ENCODE measurements around the gene RNF212. TPM values are rescaled to one million over a fixed set of nuclear protein-coding genes. Genes with fewer than 3 reads are reported as not detected.
"Not testable (repeated sequence)": the region's sequence is repeated elsewhere in the genome, so short reads cannot be mapped to it uniquely, and the experiment has no call there.

RNF212 gene
- total and polyA plus RNA-seq, 4 donors: 0.74 to 8.9 (median 1.3) TPM; not detected in 1

GRCh38 chr4:1046581-1047011, 66.8 kb downstream of the RNF212 start:
- WGBS, 2 donors: 12 to 17% methylated on average over 29 of the region's 29 CpGs
- not testable (repeated sequence) for H3K36me3 ChIP-seq (ENCODE audit: control insufficient read depth in 1 of 2, insufficient read depth in 2 of 2, low read length in 1 of 2); H3K9me3 ChIP-seq (ENCODE audit: control insufficient read depth, low read length); H3K27me3 ChIP-seq (ENCODE audit: control insufficient read depth in 1 of 2, insufficient read depth in 2 of 2, low read length in 1 of 2); H3K27ac ChIP-seq (ENCODE audit: low read depth in 1 of 2, low read length in 2 of 2); H3K4me1 ChIP-seq (ENCODE audit: control insufficient read depth in 1 of 2, insufficient read depth in 2 of 2, low read length in 2 of 2); H3K4me3 ChIP-seq (ENCODE audit: low read length in 2 of 2); ATAC-seq (ENCODE audit: low FRiP score)
- intact Hi-C loops (cut with DNase I): loop anchor here in 1 of 2 donors (10.0 kb wide), 1 partner anchor 668 kb away; the partner anchor contains the start of gene SLBP
- DNase-seq: peak; percentile 75 to 89

GRCh38 chr4:1045595-1046201, 67.7 kb downstream of the RNF212 start:
- DNase-seq: peak; percentile 40 to 76
- H3K27me3 ChIP-seq (ENCODE audit: control insufficient read depth in 1 of 2, insufficient read depth in 2 of 2, low read length in 1 of 2): no peaks in the 10 kb centered on the region
- no peaks in the 10 kb centered on the region for H3K9me3 ChIP-seq (ENCODE audit: control insufficient read depth, low read length)
- intact Hi-C loops (cut with DNase I): loop anchor here in 1 of 2 donors (10.0 kb wide), 1 partner anchor 669 kb away; the partner anchor contains the start of gene SLBP
- H3K4me1 ChIP-seq (ENCODE audit: control insufficient read depth in 1 of 2, insufficient read depth in 2 of 2, low read length in 2 of 2): no peaks in the 10 kb centered on the region
- H3K4me3 ChIP-seq (ENCODE audit: low read length in 2 of 2): no peak overlapping the region
- no peak overlapping the region for H3K27ac ChIP-seq (ENCODE audit: low read depth in 1 of 2, low read length in 2 of 2)
- 81 to 82% methylated on average over 24 to 36 of the region's 36 CpGs for WGBS, 2 donors
- no peak for ATAC-seq (ENCODE audit: low FRiP score)
- no peaks in the 10 kb centered on the region for H3K36me3 ChIP-seq (ENCODE audit: control insufficient read depth in 1 of 2, insufficient read depth in 2 of 2, low read length in 1 of 2)

GRCh38 chr4:1045193-1045594, 68.2 kb downstream of the RNF212 start:
- intact Hi-C loops (cut with DNase I): loop anchor here in 1 of 2 donors (10.0 kb wide), 1 partner anchor 670 kb away; the partner anchor contains the start of gene SLBP
- Histone ChIP-seq H3K27me3 (ENCODE audit: control insufficient read depth in 1 of 2, insufficient read depth in 2 of 2, low read length in 1 of 2) (no peaks in the 10 kb centered on the region), H3K27ac (ENCODE audit: low read depth in 1 of 2, low read length in 2 of 2) (peak overlapping the region in 1 of 2 donors; percentile 82), H3K4me1 (ENCODE audit: control insufficient read depth in 1 of 2, insufficient read depth in 2 of 2, low read length in 2 of 2) (no peaks in the 10 kb centered on the region), H3K4me3 (ENCODE audit: low read length in 2 of 2) (no peak overlapping the region), H3K9me3 (ENCODE audit: control insufficient read depth, low read length) (no peaks in the 10 kb centered on the region), H3K36me3 (ENCODE audit: control insufficient read depth in 1 of 2, insufficient read depth in 2 of 2, low read length in 1 of 2) (no peaks in the 10 kb centered on the region)
- ATAC-seq (ENCODE audit: low FRiP score) (no peak), DNase-seq (peak; percentile 48 to 70)
- 91 to 92% methylated on average over 14 of the region's 14 CpGs for WGBS, 2 donors

GRCh38 chr4:1044469-1045192, 68.7 kb downstream of the RNF212 start:
- ATAC-seq (ENCODE audit: low FRiP score) (no peak), DNase-seq (peak; percentile 58 to 77)
- Histone ChIP-seq H3K4me3 (ENCODE audit: low read length in 2 of 2) (no peak overlapping the region), H3K9me3 (ENCODE audit: control insufficient read depth, low read length) (no peaks in the 10 kb centered on the region), H3K27ac (ENCODE audit: low read depth in 1 of 2, low read length in 2 of 2) (peak overlapping the region; percentile 69 to 82), H3K4me1 (ENCODE audit: control insufficient read depth in 1 of 2, insufficient read depth in 2 of 2, low read length in 2 of 2) (no peaks in the 10 kb centered on the region), H3K27me3 (ENCODE audit: control insufficient read depth in 1 of 2, insufficient read depth in 2 of 2, low read length in 1 of 2) (no peaks in the 10 kb centered on the region), H3K36me3 (ENCODE audit: control insufficient read depth in 1 of 2, insufficient read depth in 2 of 2, low read length in 1 of 2) (no peaks in the 10 kb centered on the region)
- WGBS, 2 donors: 70 to 74% methylated on average over 12 of the region's 12 CpGs
- intact Hi-C loops (cut with DNase I): loop anchor here in 1 of 2 donors (10.0 kb wide), 1 partner anchor 670 kb away; the partner anchor contains the start of gene SLBP

GRCh38 chr4:1043651-1044468, 69.5 kb downstream of the RNF212 start:
- WGBS, 2 donors: 4 to 5% methylated on average over 34 to 36 of the region's 36 CpGs
- H3K27ac ChIP-seq (ENCODE audit: low read depth in 1 of 2, low read length in 2 of 2): peak overlapping the region; percentile 69 to 82
- no peaks in the 10 kb centered on the region for H3K4me1 ChIP-seq (ENCODE audit: control insufficient read depth in 1 of 2, insufficient read depth in 2 of 2, low read length in 2 of 2)

GRCh38 chr4:1043162-1043561, 70.2 kb downstream of the RNF212 start:
- intact Hi-C loops (cut with DNase I): loop anchor here in 1 of 2 donors (10.0 kb wide), 1 partner anchor 672 kb away; the partner anchor contains the start of gene SLBP
- no peak overlapping the region for H3K4me3 ChIP-seq (ENCODE audit: low read length in 2 of 2)
- no peaks in the 10 kb centered on the region for H3K27me3 ChIP-seq (ENCODE audit: control insufficient read depth in 1 of 2, insufficient read depth in 2 of 2, low read length in 1 of 2)
- ATAC-seq (ENCODE audit: low FRiP score): no peak
- no peaks in the 10 kb centered on the region for H3K9me3 ChIP-seq (ENCODE audit: control insufficient read depth, low read length)
- H3K27ac ChIP-seq (ENCODE audit: low read depth in 1 of 2, low read length in 2 of 2): no peak overlapping the region
- 44 to 53% methylated on average over 7 of the region's 7 CpGs for WGBS, 2 donors
- H3K36me3 ChIP-seq (ENCODE audit: control insufficient read depth in 1 of 2, insufficient read depth in 2 of 2, low read length in 1 of 2): no peaks in the 10 kb centered on the region
- peak in 1 of 2 donors; percentile 19 for DNase-seq
- H3K4me1 ChIP-seq (ENCODE audit: control insufficient read depth in 1 of 2, insufficient read depth in 2 of 2, low read length in 2 of 2): no peaks in the 10 kb centered on the region

More at GRCh38 chr4:1043651-1044468, 69.5 kb downstream of the RNF212 start:
- Histone ChIP-seq H3K4me3 (ENCODE audit: low read length in 2 of 2) (no peak overlapping the region), H3K9me3 (ENCODE audit: control insufficient read depth, low read length) (no peaks in the 10 kb centered on the region), H3K27me3 (ENCODE audit: control insufficient read depth in 1 of 2, insufficient read depth in 2 of 2, low read length in 1 of 2) (no peaks in the 10 kb centered on the region), H3K36me3 (ENCODE audit: control insufficient read depth in 1 of 2, insufficient read depth in 2 of 2, low read length in 1 of 2) (no peaks in the 10 kb centered on the region)
- intact Hi-C loops (cut with DNase I): loop anchor here in 1 of 2 donors (10.0 kb wide), 1 partner anchor 671 kb away; the partner anchor contains the start of gene SLBP
- DNase-seq (peak; percentile 98 to 99), ATAC-seq (ENCODE audit: low FRiP score) (peak; percentile 88)

GRCh38 chr4:1042352-1043055, 70.9 kb downstream of the RNF212 start:
- Histone ChIP-seq H3K4me3 (ENCODE audit: low read length in 2 of 2) (no peak overlapping the region), H3K27ac (ENCODE audit: low read depth in 1 of 2, low read length in 2 of 2) (no peak overlapping the region), H3K4me1 (ENCODE audit: control insufficient read depth in 1 of 2, insufficient read depth in 2 of 2, low read length in 2 of 2) (no peaks in the 10 kb centered on the region), H3K36me3 (ENCODE audit: control insufficient read depth in 1 of 2, insufficient read depth in 2 of 2, low read length in 1 of 2) (no peaks in the 10 kb centered on the region), H3K27me3 (ENCODE audit: control insufficient read depth in 1 of 2, insufficient read depth in 2 of 2, low read length in 1 of 2) (no peaks in the 10 kb centered on the region), H3K9me3 (ENCODE audit: control insufficient read depth, low read length) (no peaks in the 10 kb centered on the region)
- ATAC-seq (ENCODE audit: low FRiP score) (no peak), DNase-seq (peak; percentile 44 to 53)
- 89 to 90% methylated on average over 15 to 17 of the region's 17 CpGs for WGBS, 2 donors
- intact Hi-C loops (cut with DNase I): loop anchor here in 1 of 2 donors (10.0 kb wide), 1 partner anchor 672 kb away; the partner anchor contains the start of gene SLBP

Data from aorta (tissue), 5 donors.